Parathyroid adenoma (tissue), 2 donors: ENCODE results near the gene ZNF311.
"Not testable (repeated sequence)": the region's sequence is repeated elsewhere in the genome, so short reads cannot be mapped to it uniquely, and the experiment has no call there.

Experiments used
- H2AFZ ChIP-seq: fragments of 300-600 bp; sonication (generic); one replicate; pipeline ENCODE4 v1.7.0; 2017; ENCODE audit warnings: antibody characterized with exemption, mild to moderate bottlenecking
- H3K27ac ChIP-seq: fragments of 300-600 bp; sonication (generic); one replicate; pipeline ENCODE4 v1.7.0; 2017
- H3K27me3 ChIP-seq: fragments of 300-600 bp; sonication (generic); one replicate; pipeline ENCODE4 v1.7.0; 2017; ENCODE audit warnings: low read length; ENCODE audit not compliant: control insufficient read depth, insufficient read depth
- H3K36me3 ChIP-seq: fragments of 300-600 bp; sonication (generic); one replicate; pipeline ENCODE4 v1.7.0; 2017; ENCODE audit warnings: low read length; ENCODE audit not compliant: control insufficient read depth, insufficient read depth
- H3K4me1 ChIP-seq: fragments of 300-600 bp; sonication (generic); one replicate; pipeline ENCODE4 v1.7.0; 2017; ENCODE audit warnings: control low read depth
- H3K4me2 ChIP-seq: fragments of 300-600 bp; sonication (generic); one replicate; pipeline ENCODE4 v1.7.0; 2017; ENCODE audit warnings: low read length
- H3K4me3 ChIP-seq: fragments of 300-600 bp; sonication (generic); one replicate; pipeline ENCODE4 v1.7.0; 2017; ENCODE audit warnings: low read depth, low read length
- H3K79me2 ChIP-seq: fragments of 300-600 bp; sonication (generic); one replicate; pipeline ENCODE4 v1.7.0; 2017; ENCODE audit warnings: control low read depth
- H3K9ac ChIP-seq: fragments of 300-600 bp; sonication (generic); one replicate; pipeline ENCODE4 v1.7.0; 2017; ENCODE audit warnings: mild to moderate bottlenecking
- H3K9me3 ChIP-seq: fragments of 300-600 bp; sonication (generic); one replicate; pipeline ENCODE4 v1.7.0; 2017; ENCODE audit warnings: low read length; ENCODE audit not compliant: control insufficient read depth
- TF ChIP-seq, protein P1 (sequence below): fragments of 300-600 bp; sonication (generic); IDR thresholded peaks from one replicate; pipeline ENCODE4 v1.7.0; 2017; ENCODE audit warnings: antibody characterized with exemption, mild to moderate bottlenecking
- donor health status: primary hyperparathyroidism.

Gene ZNF311

DNA sequence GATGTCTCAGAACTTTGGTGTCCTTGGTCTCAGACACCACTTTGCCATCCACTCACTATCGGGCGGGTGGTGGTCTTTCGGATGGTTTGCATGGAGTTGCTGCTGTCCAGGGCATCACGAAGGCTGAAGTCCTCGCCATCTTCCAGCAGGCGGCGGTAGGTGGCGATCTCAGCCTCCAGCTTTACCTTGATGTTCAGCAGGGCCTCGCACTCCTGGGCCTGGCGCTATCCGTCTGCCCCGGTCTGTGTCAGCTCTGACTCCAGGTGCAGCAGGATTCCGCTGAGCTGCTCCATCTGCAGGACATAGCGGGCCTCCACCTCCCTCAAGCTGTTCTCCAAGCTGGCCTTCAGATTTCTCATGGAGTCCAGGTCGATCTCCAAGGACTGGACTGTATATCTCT, 36.0 kb downstream of the ZNF311 start:
- TF ChIP-seq, protein P1, sequence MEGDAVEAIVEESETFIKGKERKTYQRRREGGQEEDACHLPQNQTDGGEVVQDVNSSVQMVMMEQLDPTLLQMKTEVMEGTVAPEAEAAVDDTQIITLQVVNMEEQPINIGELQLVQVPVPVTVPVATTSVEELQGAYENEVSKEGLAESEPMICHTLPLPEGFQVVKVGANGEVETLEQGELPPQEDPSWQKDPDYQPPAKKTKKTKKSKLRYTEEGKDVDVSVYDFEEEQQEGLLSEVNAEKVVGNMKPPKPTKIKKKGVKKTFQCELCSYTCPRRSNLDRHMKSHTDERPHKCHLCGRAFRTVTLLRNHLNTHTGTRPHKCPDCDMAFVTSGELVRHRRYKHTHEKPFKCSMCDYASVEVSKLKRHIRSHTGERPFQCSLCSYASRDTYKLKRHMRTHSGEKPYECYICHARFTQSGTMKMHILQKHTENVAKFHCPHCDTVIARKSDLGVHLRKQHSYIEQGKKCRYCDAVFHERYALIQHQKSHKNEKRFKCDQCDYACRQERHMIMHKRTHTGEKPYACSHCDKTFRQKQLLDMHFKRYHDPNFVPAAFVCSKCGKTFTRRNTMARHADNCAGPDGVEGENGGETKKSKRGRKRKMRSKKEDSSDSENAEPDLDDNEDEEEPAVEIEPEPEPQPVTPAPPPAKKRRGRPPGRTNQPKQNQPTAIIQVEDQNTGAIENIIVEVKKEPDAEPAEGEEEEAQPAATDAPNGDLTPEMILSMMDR, result no peak
- Histone ChIP-seq H3K27me3 (no peaks in the 10 kb centered on the region), H3K9ac (no peak overlapping the region), H3K36me3 (no peaks in the 10 kb centered on the region), H3K4me3 (no peak overlapping the region), H2AFZ (no peak overlapping the region), H3K4me1 (no peaks in the 10 kb centered on the region), H3K79me2 (no peaks in the 10 kb centered on the region), H3K9me3 (no peaks in the 10 kb centered on the region), H3K27ac (no peak overlapping the region), H3K4me2 (no peak overlapping the region)

DNA sequence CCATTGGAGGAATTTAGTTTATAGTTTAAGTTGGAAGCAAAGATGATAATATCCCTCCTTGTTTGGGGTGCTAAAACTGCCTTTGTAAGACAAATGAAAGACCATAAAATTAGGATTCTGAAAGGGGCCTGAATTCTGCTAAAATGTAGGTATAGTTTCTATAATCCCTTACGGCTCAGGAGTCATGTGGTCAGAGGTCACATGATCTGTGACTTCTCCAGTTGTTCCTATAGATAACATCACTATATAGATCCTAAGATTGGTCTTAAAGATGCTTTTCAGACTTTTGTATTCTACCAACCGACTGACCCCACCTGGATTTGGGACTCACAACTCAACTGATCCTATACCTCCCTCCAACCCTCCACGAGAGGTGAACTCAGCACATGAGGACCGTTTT, 36.6 kb downstream of the ZNF311 start:
- Histone ChIP-seq H3K79me2 (no peaks in the 10 kb centered on the region), H3K9me3 (no peaks in the 10 kb centered on the region), H3K36me3 (no peaks in the 10 kb centered on the region), H2AFZ (no peak overlapping the region), H3K4me2 (no peak overlapping the region), H3K4me3 (no peak overlapping the region), H3K9ac (no peak overlapping the region), H3K4me1 (no peaks in the 10 kb centered on the region), H3K27ac (no peak overlapping the region), H3K27me3 (no peaks in the 10 kb centered on the region)
- TF ChIP-seq, protein P1, result no peak

DNA sequence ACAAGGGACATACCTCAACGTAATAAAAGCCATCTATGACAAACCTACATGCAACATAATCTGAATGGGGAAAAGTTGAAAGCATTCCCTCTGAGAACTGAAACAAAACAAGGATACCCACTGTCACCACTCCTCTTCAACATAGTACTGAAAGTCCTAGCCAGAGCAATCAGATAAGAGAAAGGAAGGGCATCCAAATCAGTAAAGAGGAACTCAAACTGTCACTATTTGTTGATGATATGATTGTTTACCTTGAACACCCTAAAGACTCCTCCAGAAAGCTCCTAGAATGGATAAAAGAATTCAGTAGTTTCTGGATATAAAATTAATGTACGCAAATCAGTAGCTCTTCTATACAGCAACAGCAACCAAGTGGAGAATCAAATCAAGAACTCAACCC, 39.4 kb downstream of the ZNF311 start:
- TF ChIP-seq, protein P1, result no peak
- Histone ChIP-seq H3K27me3 (no peaks in the 10 kb centered on the region), H2AFZ (no peak overlapping the region), H3K36me3 (no peaks in the 10 kb centered on the region), H3K9ac (no peak overlapping the region), H3K9me3 (no peaks in the 10 kb centered on the region), H3K4me2 (no peak overlapping the region), H3K4me1 (no peaks in the 10 kb centered on the region), H3K4me3 (no peak overlapping the region), H3K27ac (no peak overlapping the region), H3K79me2 (no peaks in the 10 kb centered on the region)

DNA sequence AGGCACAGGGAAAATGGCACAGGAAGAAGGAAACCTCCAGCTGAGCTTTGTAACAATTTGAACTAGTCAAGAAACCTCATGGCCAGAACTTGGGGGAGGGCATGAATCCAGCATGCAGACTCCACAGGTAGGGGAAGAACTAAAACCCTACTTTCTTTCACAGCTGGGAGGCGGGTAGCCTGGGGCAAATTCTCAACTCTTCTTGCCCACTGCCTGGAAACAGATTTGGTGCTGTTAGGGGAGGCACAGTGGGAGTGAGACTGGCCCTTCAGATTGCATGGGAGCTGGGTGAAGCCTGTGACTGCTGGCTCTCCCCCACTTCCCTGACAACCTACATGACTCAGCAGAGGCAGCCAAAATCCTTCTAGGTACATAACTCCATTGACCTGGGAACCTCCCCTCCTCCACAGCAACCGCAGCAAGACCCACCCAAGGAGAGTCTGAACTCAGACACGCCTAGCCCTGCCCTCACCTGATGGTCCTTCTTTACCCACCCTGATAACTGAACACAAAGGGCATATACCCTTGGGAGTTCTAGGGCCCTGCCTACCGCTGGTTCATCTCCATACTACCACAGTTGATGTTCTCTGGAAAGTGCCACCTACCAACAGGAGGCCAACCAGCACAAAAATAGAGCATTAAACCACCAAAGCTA, 44.1 kb downstream of the ZNF311 start:
- no peaks in the 10 kb centered on the region for H3K79me2 ChIP-seq
- H3K9me3 ChIP-seq, result no peaks in the 10 kb centered on the region
- no peak overlapping the region for H3K9ac ChIP-seq
- no peak overlapping the region for H3K27ac ChIP-seq
- TF ChIP-seq, protein P1, result no peak
- H2AFZ ChIP-seq, result no peak overlapping the region
- no peaks in the 10 kb centered on the region for H3K36me3 ChIP-seq
- H3K4me2 ChIP-seq, result no peak overlapping the region
- no peaks in the 10 kb centered on the region for H3K4me1 ChIP-seq
- no peaks in the 10 kb centered on the region for H3K27me3 ChIP-seq
- H3K4me3 ChIP-seq, result no peak overlapping the region

DNA sequence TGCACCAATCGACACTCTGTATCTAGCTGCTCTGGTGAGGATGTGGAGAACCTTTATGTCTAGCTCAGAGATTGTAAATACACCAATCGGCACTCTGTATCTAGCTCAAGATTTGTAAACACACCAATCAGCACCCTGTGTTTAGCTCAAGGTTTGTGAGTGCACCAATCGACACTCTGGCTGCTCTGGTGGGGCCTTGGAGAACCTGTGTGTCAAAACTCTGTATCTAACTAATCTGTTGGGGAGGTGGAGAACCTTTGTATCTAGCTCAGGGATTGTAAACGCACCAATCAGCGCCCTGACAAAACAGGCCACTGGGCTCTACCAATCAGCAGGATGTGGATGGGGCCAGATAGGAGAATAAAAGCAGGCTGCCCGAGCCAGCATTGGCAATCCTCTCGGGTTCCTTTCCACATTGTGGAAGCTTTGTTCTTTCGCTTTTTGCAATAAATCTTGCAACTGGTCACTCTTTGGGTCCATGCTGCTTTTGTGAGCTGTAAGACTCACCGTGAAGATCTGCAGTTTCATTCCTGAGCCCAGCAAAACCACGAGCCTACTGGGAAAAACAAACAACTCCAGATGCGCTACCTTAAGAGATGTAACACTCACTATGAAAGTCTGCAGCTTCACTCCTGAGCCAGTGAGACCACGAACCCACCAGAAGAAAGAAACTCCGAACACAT, 46.4 kb downstream of the ZNF311 start:
- not testable (repeated sequence) for H3K9ac ChIP-seq, H3K27me3 ChIP-seq, H3K4me3 ChIP-seq, H3K4me2 ChIP-seq, H3K27ac ChIP-seq, H3K9me3 ChIP-seq, H3K36me3 ChIP-seq, H2AFZ ChIP-seq, H3K79me2 ChIP-seq, H3K4me1 ChIP-seq

DNA sequence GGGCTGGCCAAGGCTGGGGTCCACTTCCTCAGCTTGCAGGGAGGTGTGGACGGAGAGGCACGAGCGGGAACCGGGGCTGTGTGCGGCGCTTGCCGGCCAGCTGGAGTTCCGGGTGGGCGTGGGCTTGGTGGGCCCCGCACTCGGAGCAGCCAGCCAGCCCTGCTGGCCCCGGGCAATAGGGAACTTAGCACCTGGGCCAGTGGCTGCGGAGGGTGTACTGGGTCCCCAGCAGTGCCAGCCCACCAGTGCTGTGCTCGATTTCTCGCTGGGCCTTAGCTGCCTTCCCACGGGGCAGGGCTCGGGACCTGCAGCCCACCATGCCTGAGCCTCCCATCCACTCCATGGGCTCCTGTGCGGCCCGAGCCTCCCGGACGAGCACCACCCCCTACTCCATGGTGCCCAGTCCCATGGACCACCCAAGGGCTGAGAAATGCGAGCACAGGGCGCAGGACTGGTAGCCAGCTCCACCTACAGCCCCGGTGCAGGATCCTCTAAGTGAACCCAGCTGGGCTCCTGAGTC, 47.3 kb downstream of the ZNF311 start:
- not testable (repeated sequence) for H3K27me3 ChIP-seq, H2AFZ ChIP-seq, H3K9ac ChIP-seq

More for the DNA sequence above, 47.3 kb downstream of the ZNF311 start:
- not testable (repeated sequence) for H3K9me3 ChIP-seq, H3K4me1 ChIP-seq, H3K27ac ChIP-seq, H3K79me2 ChIP-seq, H3K36me3 ChIP-seq, H3K4me2 ChIP-seq, H3K4me3 ChIP-seq
